ENCODE measurements around the gene BCL6. TPM values are rescaled to one million over a fixed set of nuclear protein-coding genes. Genes with fewer than 3 reads are reported as not detected.
A peak's percentile ranks its signal among the peaks of the same experiment; 100 is the strongest.

Gene BCL6
- total RNA-seq, result 104 TPM
- long read RNA-seq, partial matches to known transcripts, result 27 of 41 reads
- long read RNA-seq, other reads (novel, unspliced or antisense), result 13 of 41 reads

DNA sequence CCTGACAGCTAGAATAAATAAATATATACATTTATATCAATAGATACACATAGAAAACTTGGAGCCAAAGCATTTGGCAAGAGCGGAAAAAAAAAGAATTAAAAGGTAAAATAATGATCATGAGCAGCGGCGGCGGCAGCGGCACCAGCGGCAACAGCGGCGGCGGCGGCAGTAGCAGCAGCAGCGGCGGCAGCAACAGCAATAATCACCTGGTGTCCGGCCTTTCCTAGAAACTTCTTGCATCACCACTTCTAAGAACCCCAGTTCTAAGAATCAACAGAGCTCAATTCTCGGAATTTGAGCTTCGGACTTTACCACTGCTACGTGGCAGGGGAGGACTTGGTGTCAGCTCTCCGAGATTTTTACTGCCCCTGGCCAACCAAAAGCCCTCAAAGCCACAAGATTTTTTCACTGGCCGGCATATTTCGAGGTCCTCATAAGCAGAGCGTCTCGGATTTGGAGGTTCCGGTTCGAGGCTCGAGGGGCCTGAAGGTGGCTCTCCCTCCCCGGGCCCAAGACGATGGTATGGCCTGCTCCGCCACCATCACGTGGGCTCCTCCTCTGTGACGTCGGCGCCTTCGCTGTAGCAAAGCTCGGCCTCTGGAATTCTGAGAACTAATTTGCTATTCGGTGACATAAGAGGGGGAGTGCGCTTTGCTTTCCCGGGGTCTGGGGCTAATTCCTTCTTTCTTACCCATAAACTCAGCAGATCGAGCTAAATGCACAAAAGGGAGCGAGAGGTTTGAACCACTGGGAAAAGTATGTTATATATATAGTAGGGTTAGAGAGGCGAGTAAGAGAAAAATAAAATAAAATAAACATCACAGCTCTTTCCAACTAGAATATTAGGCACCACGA lies at the start of gene BCL6:
BCL6 (minus strand) TSS at position 268 of the 858 bp plus-strand sequence. CDS start 11,775 bp downstream, outside the sequence.
- intact Hi-C loops (cut with micrococcal nuclease), result loop anchor here (10.0 kb wide), 1 partner anchor 1399 kb away; no protein-coding TSS in a partner anchor
- ATAC-seq (peak; percentile 69), DNase-seq (peak; percentile 94)

DNA sequence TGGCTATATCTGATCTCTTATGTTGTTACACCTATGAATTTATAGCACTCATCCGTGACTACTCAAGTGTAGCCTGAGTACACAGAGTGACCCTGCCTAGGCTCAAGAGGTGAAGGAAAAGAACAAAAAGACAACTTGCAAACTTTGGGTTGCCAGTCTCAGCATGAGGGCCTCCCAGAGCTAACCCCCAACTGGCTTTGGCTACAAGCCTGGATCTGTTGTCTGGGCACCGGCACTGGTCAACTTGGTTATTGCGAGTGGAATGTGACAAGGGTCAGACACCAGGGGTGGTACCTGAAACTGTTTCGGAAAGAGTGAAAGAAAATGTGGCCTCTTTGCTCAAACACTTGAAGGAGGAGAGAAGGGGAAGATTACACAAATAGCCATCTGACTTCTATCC lies 49.5 kb upstream of the BCL6 start:
- intact Hi-C loops (cut with micrococcal nuclease), result no loop called here
- DNase-seq (no peak), ATAC-seq (no peak)

DNA sequence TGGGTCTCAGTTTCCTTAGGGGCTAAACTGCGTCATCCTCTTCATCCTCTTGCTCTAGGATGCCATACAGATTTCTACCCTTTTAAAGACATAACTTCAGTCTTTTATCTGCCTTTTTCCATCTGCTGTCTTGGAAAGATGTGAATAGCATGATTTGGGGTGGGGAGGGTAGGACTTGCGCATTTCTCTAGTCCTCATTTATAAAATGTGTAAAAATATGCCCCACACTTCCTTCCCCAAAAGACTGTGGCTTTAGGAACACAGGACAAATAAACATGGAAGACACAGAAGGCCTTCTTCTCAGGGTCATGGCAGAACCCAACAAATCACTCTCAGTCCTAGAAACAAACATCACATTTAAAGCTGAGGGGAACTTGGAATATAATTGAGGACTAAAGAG lies 48.4 kb upstream of the BCL6 start:
- intact Hi-C loops (cut with micrococcal nuclease), result no loop called here
- no peak for ATAC-seq
- no peak for DNase-seq

DNA sequence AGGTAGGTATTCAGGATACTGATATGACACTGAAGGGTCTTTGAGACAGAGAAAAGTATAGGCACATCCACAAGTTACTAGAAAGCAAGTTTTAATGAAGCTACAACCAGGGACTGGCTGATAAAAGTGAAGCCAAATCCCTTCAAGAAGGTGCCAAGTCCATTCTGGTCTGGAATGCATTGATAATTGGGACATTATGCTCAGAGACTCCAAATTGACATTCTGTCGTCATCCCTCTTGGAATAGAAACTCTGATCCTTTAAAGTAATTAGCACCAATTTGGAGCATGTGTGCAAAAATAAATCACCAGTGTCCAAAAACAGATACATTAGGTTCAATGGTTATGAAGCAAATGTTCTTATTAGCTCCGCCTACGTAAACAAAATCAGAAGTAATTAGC lies 47.3 kb upstream of the BCL6 start:
- intact Hi-C loops (cut with micrococcal nuclease), result no loop called here
- DNase-seq (no peak), ATAC-seq (no peak)

DNA sequence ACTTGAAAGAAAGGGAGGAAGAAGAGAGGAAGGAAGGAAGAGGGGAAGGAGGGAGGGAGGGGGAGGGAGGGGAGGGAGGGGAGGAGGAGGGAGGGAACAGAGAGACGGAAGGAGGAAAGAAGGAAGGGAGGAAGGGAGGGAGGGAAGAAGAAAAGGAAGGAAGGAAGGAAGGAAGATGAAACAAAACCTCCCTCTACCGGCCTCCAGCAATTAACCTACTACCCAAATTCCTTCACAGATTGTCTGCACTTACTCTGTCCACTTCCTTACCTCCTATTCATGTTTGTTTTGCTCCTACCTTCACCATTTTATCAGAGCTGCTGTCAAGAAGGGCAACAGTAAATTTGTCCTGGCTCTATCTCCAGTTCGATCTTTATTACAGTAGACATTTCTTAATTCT lies 44.6 kb upstream of the BCL6 start:
- ATAC-seq, result no peak
- no peak for DNase-seq
- intact Hi-C loops (cut with micrococcal nuclease), result no loop called here

DNA sequence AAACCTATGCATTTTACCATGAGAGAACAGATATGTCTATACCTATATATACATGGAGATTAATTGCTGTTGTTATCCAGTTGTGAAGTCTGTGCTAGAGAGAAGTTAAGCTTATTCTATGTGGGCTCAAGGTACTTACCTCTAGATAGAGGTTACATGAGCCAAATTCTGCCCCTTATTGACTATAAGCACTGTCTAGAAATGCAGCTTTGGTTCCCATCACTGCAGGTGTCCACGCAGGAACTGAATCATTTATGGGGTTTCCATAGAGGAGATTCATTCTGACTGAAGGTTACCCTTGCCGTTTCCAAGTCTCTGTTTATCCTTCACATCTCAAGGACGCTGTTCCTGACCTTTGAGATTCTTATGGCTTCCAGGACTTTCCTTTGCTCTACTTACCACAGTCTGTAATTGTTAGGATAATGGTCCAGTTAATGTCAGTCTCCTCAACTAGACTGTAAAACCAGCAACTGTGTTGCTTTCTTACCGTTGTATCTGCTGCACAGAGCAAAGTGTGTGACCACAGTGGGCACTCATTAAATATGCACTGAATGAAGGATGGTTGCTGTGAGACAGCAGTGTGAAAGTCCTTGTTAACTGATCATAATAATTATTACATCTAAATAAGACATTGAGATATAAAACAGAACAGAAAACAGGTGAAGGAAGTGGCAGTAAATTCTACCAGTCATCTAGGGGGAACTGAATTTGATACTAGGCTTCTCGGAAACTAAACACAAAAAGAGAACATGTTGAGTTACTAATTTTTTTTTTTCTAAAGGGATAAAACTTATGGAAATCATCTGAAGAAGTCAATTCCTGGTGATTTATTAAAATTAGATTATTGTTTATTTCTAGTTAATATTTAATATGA lies 44.0 kb upstream of the BCL6 start:
- ATAC-seq, result no peak
- intact Hi-C loops (cut with micrococcal nuclease), result no loop called here
- DNase-seq, result no peak

DNA sequence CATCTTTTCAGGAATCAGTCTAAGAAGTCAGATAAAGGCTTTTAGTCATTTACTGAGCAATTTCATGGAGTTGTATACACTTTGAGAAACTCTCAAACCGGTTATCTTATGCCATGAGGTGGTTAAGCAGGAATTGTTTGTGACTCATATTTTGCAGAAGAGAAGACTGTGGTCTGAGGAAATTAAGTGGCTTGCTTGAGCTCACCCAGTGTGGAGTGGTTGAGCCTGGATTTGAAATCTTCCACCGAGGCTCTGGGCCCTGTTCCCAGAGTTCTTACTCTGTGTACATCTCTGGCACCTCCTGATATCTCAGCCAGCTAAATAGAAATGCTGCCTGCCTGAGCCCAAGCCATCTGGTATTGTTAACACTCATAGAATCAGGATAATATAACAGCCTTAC lies 37.8 kb upstream of the BCL6 start:
- intact Hi-C loops (cut with micrococcal nuclease), result no loop called here
- DNase-seq, result peak; percentile 41
- ATAC-seq, result peak; percentile 98

DNA sequence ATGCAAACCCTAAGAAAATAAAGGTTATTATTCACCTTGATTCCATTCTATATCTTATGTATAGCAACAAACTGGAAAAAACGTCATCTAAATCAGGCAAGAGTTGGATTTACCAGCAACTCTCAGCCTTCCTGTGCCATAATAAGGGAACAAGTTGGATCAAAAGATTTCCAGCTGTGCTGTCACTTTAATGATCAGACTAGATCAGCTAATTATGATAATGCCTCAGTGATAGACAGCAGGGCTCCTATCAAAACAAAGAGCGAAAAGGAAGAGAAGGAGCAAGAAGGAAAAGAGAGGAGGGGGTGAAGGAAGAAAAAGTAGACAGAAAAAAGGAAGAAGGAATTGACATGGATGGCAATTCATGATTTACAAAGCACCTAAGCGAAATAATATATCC lies 36.7 kb upstream of the BCL6 start:
- ATAC-seq (no peak), DNase-seq (no peak)
- intact Hi-C loops (cut with micrococcal nuclease), result no loop called here

DNA sequence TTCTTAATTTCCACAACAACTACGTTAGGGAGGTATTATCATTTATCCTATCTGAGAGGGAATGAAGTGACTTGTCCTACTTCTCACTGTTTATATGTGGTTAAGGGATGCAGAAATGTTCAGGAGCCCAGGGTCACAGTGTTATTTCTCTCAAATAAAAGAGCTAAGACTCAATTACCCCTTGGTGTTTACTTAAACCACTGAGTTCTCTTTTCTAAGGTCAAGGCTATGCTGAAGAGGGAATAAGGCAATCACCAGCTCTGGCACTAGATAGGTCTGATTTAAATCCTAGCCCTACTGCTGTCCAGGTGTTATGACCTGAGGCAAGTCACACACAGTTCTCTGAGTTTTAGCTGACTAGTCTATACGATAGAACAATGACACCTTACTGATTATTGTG lies 35.7 kb upstream of the BCL6 start:
- intact Hi-C loops (cut with micrococcal nuclease), result no loop called here
- ATAC-seq (no peak), DNase-seq (no peak)

DNA sequence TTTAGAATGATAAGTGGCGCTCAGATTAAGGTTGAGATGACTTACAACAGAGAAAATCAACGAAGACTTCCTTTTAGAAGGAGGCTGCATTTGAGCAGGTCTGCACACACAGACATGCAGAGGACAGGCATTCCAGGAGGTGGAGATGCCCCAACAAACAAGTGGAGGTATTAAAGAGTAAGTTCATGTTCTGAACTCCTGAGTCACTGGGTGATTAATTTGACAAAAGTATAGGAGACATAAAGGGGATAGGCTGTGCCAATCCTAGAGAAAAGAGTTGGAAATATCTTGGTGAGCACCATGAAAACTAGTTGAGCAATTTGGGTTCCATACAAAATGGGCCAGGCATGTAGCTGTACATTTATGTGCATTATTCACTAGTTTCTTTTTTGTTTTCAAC lies 33.5 kb upstream of the BCL6 start:
- intact Hi-C loops (cut with micrococcal nuclease), result no loop called here
- DNase-seq (no peak), ATAC-seq (no peak)

DNA sequence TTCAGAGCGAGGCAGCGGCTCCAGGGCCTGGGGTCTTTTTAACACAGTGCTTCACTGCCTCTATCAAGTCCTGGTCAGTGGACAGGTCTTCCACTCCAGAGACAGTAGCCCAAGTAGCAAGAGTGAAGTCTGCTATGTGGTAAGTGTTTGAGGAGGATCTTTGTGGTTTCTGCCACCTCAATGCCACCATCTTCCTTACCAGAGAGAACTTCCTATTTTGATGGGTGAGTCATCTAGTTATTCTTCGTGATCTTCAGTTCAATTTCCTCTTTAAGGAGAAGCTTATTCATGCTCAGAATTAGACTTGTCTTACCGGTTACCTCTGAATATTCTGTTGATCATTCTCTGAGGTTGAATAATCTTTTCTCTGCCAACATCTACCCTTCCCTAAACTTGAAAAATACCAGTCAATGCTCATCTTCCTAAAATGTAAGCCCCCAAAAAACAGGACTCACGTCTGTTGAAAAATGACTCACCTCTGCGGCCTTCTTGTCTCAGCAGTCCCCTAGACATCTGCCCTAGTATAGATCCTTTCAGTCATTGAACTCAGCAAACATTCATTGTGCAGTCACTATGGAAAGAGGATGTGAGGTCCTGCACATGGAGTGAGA lies 32.2 kb upstream of the BCL6 start:
- peak; percentile 29 for ATAC-seq
- intact Hi-C loops (cut with micrococcal nuclease), result no loop called here

DNA sequence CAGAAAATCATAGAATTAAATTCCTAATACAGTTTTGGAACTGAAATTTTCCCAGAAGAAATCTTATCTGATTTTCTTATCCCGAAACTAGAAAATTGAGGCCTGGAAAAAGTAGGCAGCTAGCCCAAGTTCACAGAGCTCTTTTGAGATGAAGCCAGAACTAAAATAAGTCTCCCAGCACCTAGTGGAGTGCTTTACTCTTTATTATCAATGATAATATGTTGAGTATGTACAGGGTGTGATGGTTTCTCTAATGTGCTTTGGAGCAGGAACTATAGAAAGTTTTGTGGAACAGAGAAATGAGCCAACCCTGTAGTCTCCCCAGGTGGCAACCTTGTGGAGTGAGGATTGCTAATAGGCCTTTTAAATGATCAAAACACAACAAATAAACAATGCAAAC lies 30.3 kb upstream of the BCL6 start:
- DNase-seq, result no peak
- intact Hi-C loops (cut with micrococcal nuclease), result no loop called here
- ATAC-seq, result peak; percentile 80

More for the DNA sequence above, 32.2 kb upstream of the BCL6 start:
- no peak for DNase-seq

DNA sequence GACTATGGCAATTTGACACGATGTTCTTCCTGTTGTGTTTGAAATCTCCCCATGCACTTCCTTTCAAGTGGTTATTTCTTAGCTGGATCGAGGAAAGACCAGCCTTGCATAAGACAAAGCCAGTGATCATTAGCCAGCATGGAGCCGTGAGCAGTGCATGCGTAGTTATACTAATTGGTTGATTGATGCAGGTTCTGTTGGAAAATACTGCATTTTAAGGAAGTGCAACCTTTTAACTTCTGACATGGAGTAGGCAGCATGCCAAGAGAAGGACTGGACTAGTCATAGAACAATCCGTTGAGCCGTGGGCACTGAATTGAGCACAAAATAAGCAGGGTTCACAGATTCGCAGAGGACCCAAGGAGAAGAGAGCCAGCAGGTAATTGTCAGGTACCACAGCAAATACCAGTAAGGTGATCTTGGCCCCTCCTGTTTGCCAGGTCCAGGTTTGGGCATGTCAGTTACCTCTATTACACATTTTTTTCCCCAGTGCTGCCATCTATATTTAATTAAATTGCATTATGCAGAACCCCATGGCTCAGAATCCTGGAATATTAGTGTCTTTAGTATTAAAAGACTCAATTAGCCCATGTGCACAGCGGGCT lies 29.0 kb upstream of the BCL6 start:
- no peak for DNase-seq
- peak; percentile 14 for ATAC-seq
- intact Hi-C loops (cut with micrococcal nuclease), result no loop called here

DNA sequence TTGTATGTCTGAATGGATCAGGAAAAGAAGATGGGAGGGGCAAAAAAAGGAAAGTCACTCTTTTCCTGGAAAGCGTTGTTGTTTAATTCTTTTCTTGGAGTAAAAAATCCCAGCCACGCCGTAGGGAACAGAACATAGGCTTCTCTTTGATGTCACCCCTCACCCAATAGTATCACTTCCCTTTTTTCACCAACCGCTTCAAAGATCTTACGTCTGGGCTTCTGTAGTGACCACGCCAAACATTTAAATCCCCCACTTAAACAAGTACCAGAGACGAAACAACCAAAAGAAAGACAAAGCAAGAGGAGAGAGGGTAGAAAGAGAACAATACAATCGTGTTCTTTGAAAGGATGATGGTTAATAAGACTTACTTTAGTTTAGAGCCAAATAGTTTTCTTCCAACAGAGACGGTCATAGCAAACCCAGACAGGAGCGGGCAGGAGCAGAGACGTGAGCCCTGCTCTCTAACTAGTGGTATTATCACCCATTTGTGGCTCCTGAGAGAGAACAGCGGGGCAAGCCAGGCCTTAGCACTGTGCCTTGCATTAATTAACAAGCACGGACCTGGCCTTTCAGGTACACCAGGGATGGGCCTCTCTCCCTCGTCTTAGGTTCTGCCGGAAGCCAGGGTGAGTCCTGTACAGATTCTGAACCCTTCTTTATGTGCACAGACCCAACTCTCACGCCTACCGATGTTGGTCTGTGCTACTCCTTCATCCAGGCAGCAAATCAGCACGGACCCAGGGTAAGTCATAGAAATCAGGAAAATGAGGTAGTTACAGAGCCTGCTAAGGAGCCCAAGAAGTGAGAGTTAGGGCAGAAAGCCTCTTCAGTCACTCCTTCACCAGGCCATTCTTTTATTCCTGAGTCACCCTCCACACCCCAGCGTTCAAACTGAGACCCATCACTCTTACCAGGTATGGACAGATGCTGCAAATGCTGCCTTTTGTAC lies 28.2 kb upstream of the BCL6 start:
- ATAC-seq (peak; percentile 29), DNase-seq (no peak)
- intact Hi-C loops (cut with micrococcal nuclease), result no loop called here

DNA sequence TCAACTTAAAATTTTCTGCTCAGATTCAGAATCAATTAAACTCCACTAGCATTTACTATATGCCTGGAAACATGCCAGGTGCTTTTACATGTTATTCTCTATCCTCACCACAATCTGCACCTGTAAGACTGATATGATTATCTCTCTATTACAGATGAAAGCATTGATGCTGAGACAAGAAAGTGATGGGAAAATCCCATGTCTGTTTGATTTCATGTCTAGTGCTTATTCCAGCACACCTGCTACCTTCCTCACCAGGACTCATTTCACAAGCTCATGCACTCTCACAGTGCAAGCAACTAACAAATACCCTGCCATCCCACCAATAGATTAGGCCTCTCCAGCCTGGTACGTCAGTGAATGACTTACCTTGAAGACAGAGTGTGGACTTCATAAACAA lies 25.0 kb upstream of the BCL6 start:
- intact Hi-C loops (cut with micrococcal nuclease), result no loop called here
- DNase-seq (no peak), ATAC-seq (no peak)

DNA sequence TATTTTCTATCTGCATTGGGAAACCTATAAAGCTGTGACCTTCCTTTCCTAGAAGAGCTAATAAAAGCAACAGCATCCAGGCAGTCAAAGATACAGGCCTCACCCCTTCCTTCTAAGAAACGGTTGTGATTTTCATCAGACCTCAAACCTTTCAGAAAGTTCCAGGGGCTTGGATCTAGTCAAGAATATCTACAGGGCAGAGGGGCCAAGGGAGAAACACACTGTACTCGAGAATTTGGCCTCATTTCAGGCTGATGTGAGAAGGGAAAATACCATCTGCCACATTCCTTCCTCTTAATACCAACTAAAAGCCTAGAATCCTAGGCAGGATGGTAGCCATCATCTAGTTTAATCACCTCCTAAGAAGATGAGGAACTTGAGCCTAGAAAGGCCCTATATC lies 24.5 kb upstream of the BCL6 start:
- intact Hi-C loops (cut with micrococcal nuclease), result no loop called here
- no peak for DNase-seq
- peak; percentile 15 for ATAC-seq

DNA sequence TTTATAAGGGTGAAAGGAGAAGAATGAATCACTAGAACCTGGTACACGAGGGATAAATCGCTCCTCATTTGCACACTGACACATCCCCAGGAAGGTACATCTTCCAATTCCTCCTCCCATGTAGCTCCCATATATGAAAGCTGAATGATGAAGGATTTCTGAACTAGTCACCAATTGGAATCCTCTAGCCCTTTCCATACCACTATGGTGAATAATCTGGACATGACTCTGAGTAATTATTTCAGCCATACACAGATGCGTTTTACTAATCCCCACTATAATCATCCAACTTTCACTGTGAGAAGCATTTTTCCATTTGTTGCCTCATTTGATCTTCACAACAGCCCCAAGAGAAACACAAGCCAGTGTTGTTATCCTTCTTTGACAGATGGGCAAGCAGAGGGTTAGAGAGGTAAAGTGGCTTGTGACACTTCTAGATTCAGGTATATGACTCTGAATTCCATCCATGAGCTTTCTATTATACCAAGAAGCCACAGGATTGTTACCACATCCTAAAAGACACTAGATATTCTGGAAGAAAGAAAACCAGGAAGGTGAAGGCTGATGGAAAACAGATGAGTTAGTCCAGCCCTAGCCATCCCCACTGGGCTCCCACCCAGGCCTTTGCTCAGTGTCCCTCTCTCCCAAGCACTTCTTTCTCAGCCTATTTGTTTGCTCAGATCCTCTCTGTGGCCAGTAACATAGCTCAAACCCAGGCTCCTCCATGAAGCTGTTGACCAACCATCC lies 22.2 kb upstream of the BCL6 start:
- intact Hi-C loops (cut with micrococcal nuclease), result no loop called here
- ATAC-seq (no peak), DNase-seq (no peak)

DNA sequence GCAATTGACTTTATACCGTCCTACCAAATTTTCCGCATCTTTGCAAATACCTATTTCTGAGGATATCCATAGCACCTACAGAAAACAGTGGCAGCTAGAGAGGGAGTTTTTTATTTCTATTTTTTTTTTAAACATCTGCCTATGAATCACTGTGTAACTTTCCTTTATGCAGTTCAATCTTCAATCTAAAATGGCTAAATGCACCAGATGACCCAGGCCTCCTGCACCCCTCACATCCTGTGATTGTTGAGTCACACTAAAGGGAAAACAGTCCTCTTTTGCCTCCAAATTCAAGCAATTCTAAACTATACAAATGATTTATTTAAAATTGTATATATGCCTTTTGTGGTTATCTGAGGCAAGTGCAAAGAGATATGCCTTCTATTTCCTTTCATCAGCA lies 20.1 kb upstream of the BCL6 start:
- no peak for ATAC-seq
- DNase-seq, result no peak
- intact Hi-C loops (cut with micrococcal nuclease), result no loop called here
